GDM1 (cell line): Measurements from ENCODE around the gene PLEKHA7.

Experiments
- DNase-seq: peaks from one replicate; lab custom pipeline; 2025; lab: John Stamatoyannopoulos, UW

PLEKHA7 gene

GRCh38 chr11:16773981-16774935 is 240.0 kb downstream of the PLEKHA7 start:
- DNase-seq, result no peak

DNA sequence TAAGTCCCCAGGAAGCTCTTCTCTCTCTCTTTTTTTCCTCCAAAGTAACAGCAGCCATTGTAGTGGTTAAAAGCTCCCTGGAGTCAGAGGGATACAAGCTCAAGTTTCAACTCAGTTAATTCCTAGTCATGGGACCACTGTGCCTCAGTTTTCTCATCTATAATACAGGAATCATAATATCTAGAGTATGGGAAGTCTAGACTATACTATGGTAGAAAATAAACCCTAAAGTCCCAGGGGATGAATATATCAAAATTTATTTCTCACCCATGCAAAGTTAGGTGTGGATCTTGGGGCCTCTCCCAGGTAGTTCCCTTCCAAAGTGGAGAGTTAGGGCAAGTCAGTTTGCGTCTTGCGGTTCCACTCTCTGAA is 242.1 kb downstream of the PLEKHA7 start:
- DNase-seq, result no peak

- DNase-seq, result no peak
Observed at GRCh38 chr11:16771350-16772140, 242.7 kb downstream of the PLEKHA7 start.

DNA sequence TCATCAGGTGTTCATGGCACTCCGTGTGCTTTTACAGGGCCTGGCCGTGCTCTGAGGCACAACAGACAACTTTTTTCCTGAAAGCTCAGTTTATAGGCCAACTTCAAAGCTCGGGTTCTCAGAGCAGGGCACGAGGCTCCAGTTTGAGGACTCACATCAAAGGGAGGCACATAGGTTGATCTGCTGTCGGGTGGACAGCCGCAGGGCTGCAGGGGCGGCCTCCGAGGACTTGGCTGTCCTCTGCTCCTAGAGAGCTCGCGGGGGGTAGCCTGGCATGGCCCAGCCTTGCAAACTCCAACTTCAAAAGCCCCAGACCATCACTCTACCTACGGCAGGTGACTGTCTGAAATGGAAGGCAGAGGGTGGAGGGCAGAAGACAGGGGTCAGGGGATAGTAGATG is 244.2 kb downstream of the PLEKHA7 start:
- DNase-seq, result no peak

DNA sequence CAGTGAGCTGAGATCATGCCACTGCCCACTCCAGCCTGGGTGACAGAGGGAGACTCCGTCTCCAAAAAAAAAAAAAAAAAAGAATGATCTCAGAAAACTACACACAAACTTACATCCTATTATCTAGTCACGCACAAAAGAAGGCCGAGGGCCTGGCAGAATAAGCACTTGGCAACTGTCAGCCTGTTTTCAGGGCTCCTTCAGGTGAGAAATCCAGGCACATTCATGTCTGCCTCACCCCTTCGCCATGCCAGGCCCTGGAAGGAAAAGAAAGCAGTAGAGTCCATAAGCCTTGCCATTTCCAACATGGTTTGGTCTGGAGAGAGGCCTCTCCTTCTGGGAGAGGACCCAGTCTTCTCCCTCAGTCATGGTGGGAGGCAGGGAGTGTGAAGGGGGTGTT is 244.8 kb downstream of the PLEKHA7 start:
- no peak for DNase-seq

DNA sequence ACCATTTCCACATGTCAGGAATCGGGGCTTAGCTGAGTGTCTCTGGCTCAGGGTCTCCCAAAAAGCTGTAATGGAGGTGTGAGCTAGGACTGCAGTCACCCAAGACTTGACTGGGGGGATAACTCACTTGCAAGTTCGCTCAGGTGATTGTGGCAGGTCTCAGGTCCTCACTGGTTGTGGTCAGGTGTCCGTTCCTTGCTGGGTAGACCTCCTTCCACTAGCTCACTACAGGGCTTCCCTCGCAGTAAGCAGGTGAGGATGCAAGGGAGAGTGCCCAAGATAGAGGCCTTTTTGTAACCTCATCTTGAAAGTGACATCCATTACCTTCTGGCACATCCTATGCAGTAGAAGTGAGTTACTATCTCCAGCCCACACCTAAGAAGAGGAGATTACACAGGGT is 246.3 kb downstream of the PLEKHA7 start:
- no peak for DNase-seq

- no peak for DNase-seq
Observed at GRCh38 chr11:16767137-16767536, 247.1 kb downstream of the PLEKHA7 start.

GRCh38 chr11:16764888-16765287 is 249.3 kb downstream of the PLEKHA7 start:
- DNase-seq, result no peak

- no peak for DNase-seq
Observed at GRCh38 chr11:16763746-16764145, 250.5 kb downstream of the PLEKHA7 start.

DNA sequence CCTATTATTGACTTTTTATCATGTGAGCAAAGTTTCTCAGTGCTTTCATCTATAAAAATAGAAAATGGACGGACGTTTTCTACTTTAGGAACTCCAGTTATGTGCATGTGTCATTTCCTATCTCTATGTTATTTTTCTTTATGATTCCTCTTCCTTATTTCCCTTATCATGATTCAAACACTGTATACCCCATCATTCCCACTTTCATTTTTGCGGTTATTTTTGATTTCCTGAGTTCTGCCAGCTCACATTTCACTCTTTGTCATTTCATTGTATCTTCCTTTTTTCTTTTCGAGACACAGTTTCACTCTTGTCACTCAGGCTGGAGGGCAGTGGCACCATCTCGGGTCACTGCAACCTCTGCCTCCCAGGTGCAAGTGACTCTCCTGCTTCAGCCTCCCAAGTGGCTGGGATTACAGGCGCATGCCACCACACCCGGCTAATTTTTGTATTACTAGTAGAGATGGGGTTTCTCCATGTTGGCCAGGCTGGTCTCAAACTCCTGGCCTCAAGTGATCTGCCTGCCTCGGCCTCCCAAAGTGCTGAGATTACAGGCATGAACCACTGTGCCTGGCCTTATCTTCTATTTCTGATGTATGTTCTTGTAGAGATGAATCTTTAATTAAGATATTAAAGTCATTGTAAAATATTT is 254.2 kb downstream of the PLEKHA7 start:
- DNase-seq, result no peak

GRCh38 chr11:16758382-16759024 is 255.7 kb downstream of the PLEKHA7 start:
- DNase-seq, result no peak

- DNase-seq, result no peak
Observed at GRCh38 chr11:16750417-16750816, 263.8 kb downstream of the PLEKHA7 start.

GRCh38 chr11:16749666-16750065 is 264.5 kb downstream of the PLEKHA7 start:
- no peak for DNase-seq

GRCh38 chr11:16749092-16749491 is 265.1 kb downstream of the PLEKHA7 start:
- DNase-seq, result no peak

GRCh38 chr11:16745950-16746605 is 268.1 kb downstream of the PLEKHA7 start:
- no peak for DNase-seq

DNA sequence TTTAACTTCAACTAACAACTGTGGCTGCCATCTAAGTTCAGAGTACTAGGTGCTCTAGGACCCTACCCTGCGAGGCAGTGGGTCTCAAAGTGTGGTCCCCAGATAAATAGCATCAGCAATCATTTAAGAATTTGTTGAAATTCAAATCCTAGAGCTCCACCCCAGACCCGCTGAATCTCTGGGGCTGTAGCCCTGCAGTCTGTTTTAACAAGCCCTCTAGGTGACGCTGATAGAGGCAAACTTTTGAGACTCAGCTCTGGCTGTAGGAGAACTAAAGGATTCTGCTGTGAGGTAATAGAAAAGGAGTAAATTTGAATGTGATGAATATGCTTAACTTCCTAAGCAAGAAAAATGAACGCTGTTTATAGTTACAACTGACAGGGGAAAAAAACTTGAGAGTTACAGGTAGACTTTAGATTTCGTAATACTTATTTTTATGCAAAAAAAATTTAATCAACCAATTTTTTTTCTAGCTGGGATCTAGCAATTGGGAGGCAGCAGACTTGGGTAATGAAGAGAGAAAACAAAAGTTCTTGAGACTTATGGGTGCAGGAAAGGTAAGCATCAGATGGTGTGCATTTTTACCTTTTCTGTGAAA is 270.0 kb downstream of the PLEKHA7 start:
- DNase-seq, result no peak

GRCh38 chr11:16743478-16743877 is 270.7 kb downstream of the PLEKHA7 start:
- no peak for DNase-seq

GRCh38 chr11:16741473-16741872 is 272.7 kb downstream of the PLEKHA7 start:
- no peak for DNase-seq

DNA sequence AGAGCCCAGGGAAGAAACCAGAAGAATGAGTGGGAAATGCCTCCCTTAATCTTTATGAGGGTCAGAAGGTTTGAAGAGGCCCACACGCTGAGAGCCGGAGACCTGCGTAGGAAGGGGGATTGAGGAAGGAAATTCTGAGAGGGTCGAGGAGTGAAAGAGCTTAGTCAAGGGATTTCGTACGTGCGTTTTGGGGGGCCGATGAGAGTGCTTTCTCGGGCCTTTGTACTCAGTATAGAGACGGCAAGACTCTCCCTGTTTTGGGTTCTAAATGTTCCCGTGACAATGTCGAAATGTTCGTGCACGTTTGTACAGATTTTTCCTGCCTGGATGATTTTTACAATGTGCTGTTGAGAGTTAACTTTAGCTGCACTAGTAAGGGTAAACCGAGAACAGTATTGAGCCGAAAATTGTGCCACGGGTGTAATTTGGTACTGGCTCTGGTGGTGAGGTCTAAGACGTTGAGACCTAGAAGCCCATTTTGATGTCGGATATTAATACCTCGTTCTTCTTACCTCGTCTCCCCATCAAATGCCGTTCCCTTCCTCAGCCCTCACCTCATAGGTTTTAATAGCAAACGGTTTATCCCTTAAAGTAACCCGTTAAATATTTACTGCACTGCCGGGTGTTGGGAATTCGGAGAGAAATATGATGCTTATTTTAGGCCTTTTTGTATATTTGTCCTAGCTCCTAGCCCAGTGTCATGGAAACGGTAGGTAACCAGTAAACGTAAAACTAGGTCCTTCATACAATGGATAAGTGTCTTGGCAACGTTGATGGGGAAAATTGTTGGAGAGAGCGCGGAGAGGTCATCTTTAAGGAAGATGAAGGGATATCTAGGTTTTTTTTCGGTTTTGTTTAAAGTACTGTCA is 275.0 kb downstream of the PLEKHA7 start:
- no peak for DNase-seq
